Central memory CD8-positive, alpha-beta T cell (primary cell): ENCODE data around the gene OAT.
A peak's percentile ranks its signal among the peaks of the same experiment; 100 is the strongest.

Experiments used
- ATAC-seq: fragments of 150-1000 bp; cut with Tn5 transposase; replicated peaks from 2 replicates; pipeline ENCODE4 v1.10.0; 2022; ENCODE audit warnings: mild to moderate bottlenecking, moderate FRiP score, moderate number of reproducible peaks; ENCODE audit not compliant: poor library complexity, severe bottlenecking; ENCODE audit errors: extremely low read depth
- DNase-seq, 2 donors: peaks; one replicate each; pipeline ENCODE4 v3.0.0; 2021; ENCODE audit warnings: low spot score in 2 of 2
- H3K27ac Mint-ChIP-seq: one replicate; pipeline ENCODE4 v1.8.0; 2022; ENCODE audit warnings: low read depth, mild to moderate bottlenecking, moderate library complexity, mixed read lengths
- H3K27me3 Mint-ChIP-seq: one replicate; pipeline ENCODE4 v1.8.0; 2022; ENCODE audit warnings: mixed read lengths
- H3K36me3 Mint-ChIP-seq: one replicate; pipeline ENCODE4 v1.8.0; 2022; ENCODE audit warnings: mild to moderate bottlenecking, moderate library complexity, mixed read lengths; ENCODE audit not compliant: insufficient read depth
- H3K4me1 Mint-ChIP-seq: one replicate; pipeline ENCODE4 v1.8.0; 2022; ENCODE audit warnings: mixed read lengths
- H3K4me3 Mint-ChIP-seq: one replicate; pipeline ENCODE4 v1.8.0; 2022; ENCODE audit warnings: mild to moderate bottlenecking, moderate library complexity, mixed read lengths
- H3K9me3 Mint-ChIP-seq: one replicate; pipeline ENCODE4 v1.8.0; 2022; ENCODE audit warnings: mixed read lengths

Gene OAT

GRCh38 chr10:124388823-124389612 is 29.7 kb downstream of the OAT start:
- H3K36me3 Mint-ChIP-seq = peaks cover 2% of the 10 kb centered on the region
- peak overlapping the region; percentile 52 for H3K4me3 Mint-ChIP-seq
- ATAC-seq (peak; percentile 96), DNase-seq (peak; percentile 82 to 93)
- H3K27ac Mint-ChIP-seq = no peak overlapping the region
- H3K4me1 Mint-ChIP-seq = no peaks in the 10 kb centered on the region
- no peaks in the 10 kb centered on the region for H3K9me3 Mint-ChIP-seq
- peaks cover 14% of the 10 kb centered on the region for H3K27me3 Mint-ChIP-seq

GRCh38 chr10:124388476-124388822 is 30.3 kb downstream of the OAT start:
- H3K27me3 Mint-ChIP-seq = peaks cover 18% of the 10 kb centered on the region
- H3K4me1 Mint-ChIP-seq = no peaks in the 10 kb centered on the region
- H3K9me3 Mint-ChIP-seq = no peaks in the 10 kb centered on the region
- no peak overlapping the region for H3K27ac Mint-ChIP-seq
- peak overlapping the region; percentile 52 for H3K4me3 Mint-ChIP-seq
- no peak for DNase-seq
- ATAC-seq = no peak
- H3K36me3 Mint-ChIP-seq = peaks cover 2% of the 10 kb centered on the region

GRCh38 chr10:124387078-124387874 is 31.4 kb downstream of the OAT start:
- Mint-ChIP-seq H3K9me3 (no peaks in the 10 kb centered on the region), H3K4me3 (no peak overlapping the region), H3K4me1 (no peaks in the 10 kb centered on the region), H3K36me3 (no peaks in the 10 kb centered on the region), H3K27me3 (peaks cover 25% of the 10 kb centered on the region), H3K27ac (no peak overlapping the region)
- ATAC-seq (no peak), DNase-seq (no peak)

GRCh38 chr10:124386186-124387077 is 32.3 kb downstream of the OAT start:
- no peak for ATAC-seq
- Mint-ChIP-seq H3K27me3 (peaks cover 31% of the 10 kb centered on the region), H3K36me3 (no peaks in the 10 kb centered on the region), H3K4me1 (no peaks in the 10 kb centered on the region), H3K27ac (no peak overlapping the region), H3K4me3 (no peak overlapping the region), H3K9me3 (no peaks in the 10 kb centered on the region)
- DNase-seq = no peak

- Mint-ChIP-seq H3K4me3 (no peak overlapping the region), H3K4me1 (no peaks in the 10 kb centered on the region), H3K9me3 (no peaks in the 10 kb centered on the region), H3K27me3 (peaks cover 39% of the 10 kb centered on the region), H3K36me3 (no peaks in the 10 kb centered on the region), H3K27ac (no peak overlapping the region)
- ATAC-seq (no peak), DNase-seq (no peak)
Observed at GRCh38 chr10:124385627-124386185, 33.0 kb downstream of the OAT start.

- no peaks in the 10 kb centered on the region for H3K9me3 Mint-ChIP-seq
- DNase-seq (no peak), ATAC-seq (no peak)
- no peaks in the 10 kb centered on the region for H3K36me3 Mint-ChIP-seq
- H3K4me1 Mint-ChIP-seq = no peaks in the 10 kb centered on the region
- H3K27ac Mint-ChIP-seq = no peak overlapping the region
- H3K4me3 Mint-ChIP-seq = no peak overlapping the region
- H3K27me3 Mint-ChIP-seq = peaks cover 49% of the 10 kb centered on the region
Observed at GRCh38 chr10:124384591-124385190, 34.0 kb downstream of the OAT start.

- Mint-ChIP-seq H3K4me3 (no peak overlapping the region), H3K27me3 (peaks cover 54% of the 10 kb centered on the region), H3K27ac (no peak overlapping the region), H3K9me3 (no peaks in the 10 kb centered on the region), H3K4me1 (no peaks in the 10 kb centered on the region), H3K36me3 (no peaks in the 10 kb centered on the region)
- DNase-seq (no peak), ATAC-seq (no peak)
Observed at GRCh38 chr10:124384172-124384571, 34.6 kb downstream of the OAT start.

GRCh38 chr10:124383496-124383895 is 35.2 kb downstream of the OAT start:
- DNase-seq (no peak), ATAC-seq (no peak)
- no peaks in the 10 kb centered on the region for H3K4me1 Mint-ChIP-seq
- no peaks in the 10 kb centered on the region for H3K9me3 Mint-ChIP-seq
- no peak overlapping the region for H3K27ac Mint-ChIP-seq
- H3K27me3 Mint-ChIP-seq = peaks cover 61% of the 10 kb centered on the region
- no peak overlapping the region for H3K4me3 Mint-ChIP-seq
- no peaks in the 10 kb centered on the region for H3K36me3 Mint-ChIP-seq

- no peaks in the 10 kb centered on the region for H3K36me3 Mint-ChIP-seq
- no peaks in the 10 kb centered on the region for H3K9me3 Mint-ChIP-seq
- ATAC-seq (no peak), DNase-seq (no peak)
- H3K4me1 Mint-ChIP-seq = no peaks in the 10 kb centered on the region
- no peak overlapping the region for H3K27ac Mint-ChIP-seq
- H3K4me3 Mint-ChIP-seq = no peak overlapping the region
- H3K27me3 Mint-ChIP-seq = peaks cover 83% of the 10 kb centered on the region
Observed at GRCh38 chr10:124381011-124381611, 37.6 kb downstream of the OAT start.

GRCh38 chr10:124380256-124380995 is 38.3 kb downstream of the OAT start:
- H3K27ac Mint-ChIP-seq = no peak overlapping the region
- no peaks in the 10 kb centered on the region for H3K36me3 Mint-ChIP-seq
- H3K4me1 Mint-ChIP-seq = no peaks in the 10 kb centered on the region
- ATAC-seq (no peak), DNase-seq (no peak)
- H3K27me3 Mint-ChIP-seq = peaks cover 81% of the 10 kb centered on the region
- no peak overlapping the region for H3K4me3 Mint-ChIP-seq
- no peaks in the 10 kb centered on the region for H3K9me3 Mint-ChIP-seq

- Mint-ChIP-seq H3K36me3 (no peaks in the 10 kb centered on the region), H3K27ac (no peak overlapping the region), H3K27me3 (peaks cover 79% of the 10 kb centered on the region), H3K9me3 (no peaks in the 10 kb centered on the region), H3K4me1 (no peaks in the 10 kb centered on the region), H3K4me3 (no peak overlapping the region)
- no peak for ATAC-seq
- no peak for DNase-seq
Observed at GRCh38 chr10:124379609-124380193, 39.0 kb downstream of the OAT start.
